HG03097 (cell line): ENCODE results near the gene C13orf46.
"Not testable (repeated sequence)": the region's sequence is repeated elsewhere in the genome, so short reads cannot be mapped to it uniquely, and the experiment has no call there.

Experiments
- ATAC-seq: cut with Tn5 transposase; IDR thresholded peaks from one replicate; pipeline ENCODE4 v1.9.1; 2021; ENCODE audit not compliant: unreplicated experiment, low FRiP score

The C13orf46 gene

GRCh38 chr13:113995051-113995601, 21.2 kb upstream of the C13orf46 start:
- ATAC-seq = no peak

GRCh38 chr13:113992276-113993005, 18.6 kb upstream of the C13orf46 start:
- no peak for ATAC-seq

- ATAC-seq = no peak
Measured at GRCh38 chr13:113991676-113992179, 17.9 kb upstream of the C13orf46 start.

GRCh38 chr13:113991191-113991669, 17.4 kb upstream of the C13orf46 start:
- no peak for ATAC-seq

- ATAC-seq = no peak
Measured at GRCh38 chr13:113990321-113990837, 16.5 kb upstream of the C13orf46 start.

GRCh38 chr13:113989585-113990300, 15.9 kb upstream of the C13orf46 start:
- ATAC-seq = no peak

- not testable (repeated sequence) for ATAC-seq
Measured at GRCh38 chr13:113988859-113989258, 15.0 kb upstream of the C13orf46 start.

- ATAC-seq = no peak
Measured at GRCh38 chr13:113982296-113982661, 8.4 kb upstream of the C13orf46 start.

- no peak for ATAC-seq
Measured at GRCh38 chr13:113981611-113982295, 7.9 kb upstream of the C13orf46 start.

- no peak for ATAC-seq
Measured at GRCh38 chr13:113981194-113981605, 7.3 kb upstream of the C13orf46 start.

- ATAC-seq = no peak
Measured at GRCh38 chr13:113980489-113981064, 6.7 kb upstream of the C13orf46 start.

- ATAC-seq = no peak
Measured at GRCh38 chr13:113979791-113980471, 6.1 kb upstream of the C13orf46 start.

- no peak for ATAC-seq
Measured at GRCh38 chr13:113978741-113979481, 5.0 kb upstream of the C13orf46 start.

- no peak for ATAC-seq
Measured at GRCh38 chr13:113977976-113978375, 4.1 kb upstream of the C13orf46 start.

GRCh38 chr13:113976711-113977684, 3.1 kb upstream of the C13orf46 start:
- ATAC-seq = no peak

- ATAC-seq = no peak
Measured at GRCh38 chr13:113975416-113975815, 1.5 kb upstream of the C13orf46 start.

- no peak for ATAC-seq
Measured at GRCh38 chr13:113974304-113975281, 717 bp upstream of the C13orf46 start.
